PC-9 (cell line): ENCODE results near the gene CHRNA7.

ENCODE experiments used
- EZH2 ChIP-seq: fragments of 200-600 bp; sonication (generic); IDR thresholded peaks from 2 replicates; pipeline ENCODE4 v1.8.0; 2017; ENCODE audit warnings: antibody characterized with exemption, low read depth
- TF ChIP-seq, protein P1 (sequence below): fragments of 200-600 bp; sonication (generic); conservative IDR thresholded peaks from 2 replicates; pipeline ENCODE4 v1.6.1; 2017; ENCODE audit warnings: mixed run types, antibody characterized with exemption, mild to moderate bottlenecking, moderate library complexity

DNA sequence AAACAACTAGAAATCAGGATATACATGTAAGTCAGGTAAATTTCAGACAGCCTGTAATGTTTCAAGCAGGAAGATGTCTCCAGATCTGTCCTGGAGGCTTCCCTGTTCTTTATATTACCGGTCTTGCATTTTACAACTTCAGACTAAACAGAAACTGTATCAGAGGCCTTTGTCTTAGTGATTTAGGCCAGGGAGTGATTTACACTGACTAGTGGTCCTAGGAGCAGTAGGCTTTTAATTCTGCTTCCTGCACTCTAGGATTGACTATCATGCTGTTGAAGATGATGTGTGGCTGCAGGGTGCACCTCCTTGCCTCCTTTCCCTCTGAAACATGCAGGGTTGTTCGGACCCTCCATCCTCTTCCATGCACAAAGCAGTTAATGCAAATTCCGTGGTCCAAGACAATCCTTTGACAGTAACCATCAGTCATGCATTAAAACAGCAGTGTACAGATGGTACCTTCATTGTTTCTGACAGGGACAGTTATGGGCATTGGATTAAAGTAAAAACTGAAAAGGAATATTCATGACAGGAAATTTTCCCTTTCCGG, 27.6 kb downstream of the CHRNA7 start:
- TF ChIP-seq, protein P1, sequence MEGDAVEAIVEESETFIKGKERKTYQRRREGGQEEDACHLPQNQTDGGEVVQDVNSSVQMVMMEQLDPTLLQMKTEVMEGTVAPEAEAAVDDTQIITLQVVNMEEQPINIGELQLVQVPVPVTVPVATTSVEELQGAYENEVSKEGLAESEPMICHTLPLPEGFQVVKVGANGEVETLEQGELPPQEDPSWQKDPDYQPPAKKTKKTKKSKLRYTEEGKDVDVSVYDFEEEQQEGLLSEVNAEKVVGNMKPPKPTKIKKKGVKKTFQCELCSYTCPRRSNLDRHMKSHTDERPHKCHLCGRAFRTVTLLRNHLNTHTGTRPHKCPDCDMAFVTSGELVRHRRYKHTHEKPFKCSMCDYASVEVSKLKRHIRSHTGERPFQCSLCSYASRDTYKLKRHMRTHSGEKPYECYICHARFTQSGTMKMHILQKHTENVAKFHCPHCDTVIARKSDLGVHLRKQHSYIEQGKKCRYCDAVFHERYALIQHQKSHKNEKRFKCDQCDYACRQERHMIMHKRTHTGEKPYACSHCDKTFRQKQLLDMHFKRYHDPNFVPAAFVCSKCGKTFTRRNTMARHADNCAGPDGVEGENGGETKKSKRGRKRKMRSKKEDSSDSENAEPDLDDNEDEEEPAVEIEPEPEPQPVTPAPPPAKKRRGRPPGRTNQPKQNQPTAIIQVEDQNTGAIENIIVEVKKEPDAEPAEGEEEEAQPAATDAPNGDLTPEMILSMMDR, result no peak
- no peak for TF ChIP-seq EZH2
